ENCODE results near the gene DEPDC5.

The DEPDC5 gene

DNA sequence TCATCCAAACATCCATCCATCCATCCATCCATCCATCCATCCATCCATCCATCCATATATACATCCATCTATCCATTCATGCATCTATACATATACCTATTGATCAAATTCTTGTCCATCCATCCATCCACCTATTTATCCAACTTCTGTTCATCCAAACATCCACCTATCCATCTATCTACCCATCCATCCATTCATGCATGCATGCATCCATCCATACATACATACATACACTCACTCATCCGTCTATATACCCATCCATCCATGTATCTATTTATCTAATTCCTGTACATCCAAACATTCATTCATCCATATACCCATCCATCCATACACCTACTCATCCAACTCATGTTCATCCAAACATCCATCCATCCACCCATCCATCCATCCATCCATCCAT lies 171.2 kb downstream of the DEPDC5 start:
- no peak for DNase-seq (ENCODE audit: low read depth, low spot score)

DNA sequence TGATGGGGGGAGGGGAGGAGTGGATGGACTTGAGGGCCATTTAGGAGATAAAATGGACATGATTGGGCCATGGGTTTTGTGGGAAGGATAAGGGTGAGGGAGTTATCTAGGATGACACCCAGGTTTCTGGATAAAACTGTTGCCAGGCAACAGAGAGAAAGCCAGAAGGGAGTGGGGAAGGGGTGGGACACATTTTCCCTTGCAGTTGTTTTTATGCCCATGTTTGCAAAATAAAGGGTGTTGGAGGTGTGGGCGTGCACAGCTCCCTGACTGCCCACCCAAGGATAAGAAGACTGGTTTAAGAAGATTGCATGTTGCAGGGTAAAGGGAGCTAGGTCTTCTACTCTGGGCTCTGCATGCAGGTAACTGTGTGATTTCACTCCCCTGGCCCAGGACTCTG lies 172.2 kb downstream of the DEPDC5 start:
- DNase-seq (ENCODE audit: low read depth, low spot score) = no peak

DNA sequence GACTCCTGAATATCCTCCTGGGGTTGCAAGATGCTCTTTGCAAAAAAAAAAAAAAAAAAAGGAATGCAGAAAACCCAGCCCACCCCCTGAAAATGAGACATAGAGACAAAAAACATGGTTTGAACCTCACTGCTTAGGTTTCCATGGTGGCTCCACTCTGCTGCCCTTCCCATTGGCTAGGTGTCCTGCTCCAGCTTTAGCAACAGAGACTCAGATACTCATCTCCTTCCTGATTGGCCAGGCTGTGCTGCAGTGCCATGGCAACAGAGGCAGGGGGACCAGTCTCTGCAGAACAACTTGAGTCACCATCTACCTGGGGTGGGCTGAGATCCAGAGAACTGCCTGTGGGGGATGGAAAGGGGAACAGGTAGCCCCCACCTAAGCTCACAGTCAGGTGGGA lies 173.2 kb downstream of the DEPDC5 start:
- DNase-seq (ENCODE audit: low read depth, low spot score) = no peak

DNA sequence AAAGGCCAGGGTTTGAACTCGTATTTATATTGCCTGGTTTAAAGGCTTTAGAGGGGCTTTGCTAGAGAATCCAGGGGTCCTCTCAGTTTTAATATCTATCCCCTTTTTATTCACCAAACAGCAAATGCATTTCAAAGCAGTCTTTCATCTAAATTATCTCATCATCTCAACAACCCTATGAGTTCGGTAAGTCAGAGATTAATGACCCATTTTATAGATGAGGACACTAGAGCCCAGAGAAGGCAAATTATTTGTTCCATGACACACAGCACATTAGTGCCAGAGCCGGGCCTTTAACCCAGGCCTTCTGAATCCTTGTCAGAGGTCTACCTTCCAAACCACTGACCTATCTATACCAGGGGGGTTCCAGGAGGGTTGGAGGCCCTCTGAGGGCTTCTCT lies 173.7 kb downstream of the DEPDC5 start:
- no peak for DNase-seq (ENCODE audit: low read depth, low spot score)

DNA sequence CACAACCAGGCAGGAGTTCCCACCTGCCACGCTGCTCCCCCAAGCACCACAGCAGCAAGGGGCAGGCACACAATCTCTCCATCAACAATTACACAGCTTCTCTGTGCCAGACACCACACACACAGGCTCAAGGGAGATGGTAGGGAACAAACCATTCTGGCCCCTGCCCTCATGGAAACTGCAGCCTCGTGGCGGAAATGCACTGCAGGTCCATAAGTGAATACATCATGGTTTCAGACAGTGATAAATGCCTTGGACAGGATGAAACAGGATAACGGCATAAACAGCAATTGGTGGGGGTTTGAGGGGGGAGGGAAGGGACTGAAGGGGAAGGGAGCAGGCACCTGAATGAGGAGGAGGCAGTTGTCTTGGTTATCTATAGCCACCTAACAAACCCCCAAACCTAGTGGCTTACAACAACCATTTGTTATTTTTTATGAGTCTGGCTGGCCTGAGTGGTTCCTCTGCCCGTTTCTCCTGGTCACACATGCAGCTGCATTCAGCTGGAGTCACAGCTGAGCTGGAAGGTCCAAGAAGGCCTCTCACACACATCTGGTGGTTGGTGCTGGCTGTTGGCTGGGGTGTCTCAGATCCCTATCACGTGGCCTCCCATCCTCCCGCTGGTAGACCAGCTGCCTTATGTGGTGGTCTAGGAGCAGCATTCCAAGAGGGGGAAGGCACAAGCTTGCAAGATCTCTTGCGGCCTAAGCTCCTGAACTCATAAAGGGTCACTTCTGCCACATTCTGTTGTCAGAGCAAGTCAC lies 175.5 kb downstream of the DEPDC5 start:
- DNase-seq (ENCODE audit: low read depth, low spot score) = no peak

DNA sequence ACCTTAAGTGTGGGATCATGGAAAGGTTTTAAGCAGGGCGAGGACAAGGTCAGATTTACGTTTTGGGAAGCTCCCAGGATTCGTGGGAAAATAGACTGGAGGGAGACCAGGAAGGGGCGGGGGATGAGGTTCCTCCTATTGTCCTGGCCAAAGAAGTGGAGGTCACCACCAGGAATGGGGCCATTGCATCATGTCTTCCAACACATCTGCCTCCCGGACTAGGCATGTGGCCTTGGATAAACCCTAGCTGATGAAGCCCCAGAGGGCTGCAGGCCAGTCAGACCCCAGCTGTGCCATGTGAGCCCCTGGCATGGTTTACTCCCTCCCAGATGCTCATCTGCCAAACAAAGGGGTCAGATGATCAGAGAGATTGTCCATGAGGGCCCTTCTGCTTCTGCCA lies 179.0 kb downstream of the DEPDC5 start:
- DNase-seq (ENCODE audit: low read depth, low spot score) = no peak

DNA sequence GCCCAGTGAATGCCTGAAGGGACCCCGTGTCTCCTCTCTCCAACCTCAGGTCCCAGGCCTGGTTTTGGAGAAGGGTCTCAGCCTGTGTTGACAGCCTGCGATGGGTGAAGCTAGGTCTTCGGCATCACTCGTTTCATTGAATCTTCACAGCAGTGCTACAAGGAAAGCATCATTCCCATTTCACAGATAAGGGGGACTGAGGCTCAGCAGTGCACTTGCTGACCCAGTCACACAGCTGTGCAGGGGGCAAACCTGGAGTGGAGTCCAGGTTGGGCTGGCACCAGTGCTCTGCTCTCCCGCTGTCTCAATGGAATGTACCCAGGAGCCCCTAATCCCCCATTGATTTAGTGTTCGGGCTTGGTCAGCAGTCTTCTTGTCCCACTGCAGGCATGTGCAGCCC lies 179.6 kb downstream of the DEPDC5 start:
- DNase-seq (ENCODE audit: low read depth, low spot score) = no peak

DNA sequence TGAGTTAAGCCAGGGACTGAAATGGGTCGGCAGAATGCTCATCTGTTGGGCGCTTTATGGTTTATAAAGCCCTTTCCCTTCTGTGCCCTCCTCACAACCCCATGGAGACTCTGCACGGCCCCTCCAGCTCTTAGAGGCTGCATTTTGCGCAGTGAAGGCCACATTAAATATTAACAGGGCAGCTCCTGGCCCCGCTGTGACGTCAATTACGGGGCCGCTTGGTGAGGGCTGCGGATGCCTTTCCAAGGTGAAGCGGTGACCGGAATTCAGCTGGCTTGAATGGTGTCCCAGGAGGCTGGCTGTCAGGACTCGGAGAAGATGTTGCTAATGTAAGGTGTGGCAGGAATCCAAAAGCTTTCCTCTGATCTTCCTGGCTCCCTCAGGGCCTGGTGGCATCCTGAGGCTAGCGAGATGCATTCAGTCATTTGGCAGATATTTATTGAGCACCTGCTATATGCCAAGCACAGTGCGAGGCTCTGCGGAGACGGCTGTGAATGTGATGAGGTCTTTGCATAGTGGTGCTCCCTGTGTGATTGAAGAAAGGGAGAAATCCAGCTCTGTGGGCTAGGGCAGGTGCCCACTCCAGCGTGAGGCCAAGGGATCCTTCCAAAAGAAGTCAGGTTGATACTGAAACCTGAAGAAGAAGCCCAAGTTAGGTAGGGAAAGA lies 180.1 kb downstream of the DEPDC5 start:
- no peak for DNase-seq (ENCODE audit: low read depth, low spot score)

DNA sequence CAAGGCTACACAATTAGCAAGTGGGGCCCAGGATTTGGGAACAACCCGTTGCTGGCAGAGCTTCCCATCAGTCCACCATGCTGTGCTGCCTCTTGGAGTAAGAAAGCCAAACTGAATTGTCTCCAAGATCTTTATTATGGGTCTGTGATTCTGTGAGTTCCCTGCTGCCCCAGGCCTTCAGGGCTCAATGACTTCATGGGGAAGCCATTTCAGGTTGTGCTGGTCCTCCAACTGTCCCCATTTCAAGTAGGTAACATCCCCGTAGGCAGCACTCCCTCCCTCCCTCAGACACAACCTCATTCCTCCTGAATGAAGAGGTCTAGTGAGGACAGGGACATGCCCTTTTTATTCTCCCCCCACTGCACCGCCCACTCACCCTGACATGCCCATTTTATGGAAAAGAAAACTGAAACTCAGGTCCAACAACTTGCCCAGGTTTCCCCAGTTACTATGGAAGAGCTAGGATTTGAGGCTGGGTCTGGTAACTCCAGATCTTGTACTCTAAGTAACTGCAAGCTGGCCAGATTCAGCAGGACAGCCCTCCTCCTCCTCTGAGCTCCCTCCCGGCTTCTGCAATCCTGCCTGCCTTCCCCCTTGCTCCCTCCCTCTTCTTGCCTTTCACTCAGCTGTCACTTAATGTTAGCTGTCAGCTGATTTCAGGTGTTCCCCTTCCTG lies 182.3 kb downstream of the DEPDC5 start:
- DNase-seq (ENCODE audit: low read depth, low spot score) = no peak

DNA sequence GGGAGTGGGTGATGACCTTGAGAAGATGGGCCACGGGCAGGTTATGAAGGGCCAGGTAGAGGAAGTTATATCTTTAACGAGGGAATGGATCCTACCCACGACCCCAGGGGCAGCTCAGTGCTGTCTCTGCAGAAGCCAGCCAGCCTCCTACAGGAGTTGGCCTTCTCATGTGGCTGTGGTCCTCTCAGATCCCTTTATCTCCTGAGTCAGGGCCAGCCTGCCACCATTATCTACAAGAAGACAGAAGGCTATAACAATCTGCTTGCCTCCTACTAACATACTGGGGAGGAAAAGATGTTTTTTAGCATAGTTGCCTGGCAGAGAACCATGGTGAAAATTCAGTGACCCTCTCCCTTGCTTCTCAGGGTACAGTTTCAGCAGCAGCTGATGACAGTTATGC lies 183.5 kb downstream of the DEPDC5 start:
- no peak for DNase-seq (ENCODE audit: low read depth, low spot score)

DNA sequence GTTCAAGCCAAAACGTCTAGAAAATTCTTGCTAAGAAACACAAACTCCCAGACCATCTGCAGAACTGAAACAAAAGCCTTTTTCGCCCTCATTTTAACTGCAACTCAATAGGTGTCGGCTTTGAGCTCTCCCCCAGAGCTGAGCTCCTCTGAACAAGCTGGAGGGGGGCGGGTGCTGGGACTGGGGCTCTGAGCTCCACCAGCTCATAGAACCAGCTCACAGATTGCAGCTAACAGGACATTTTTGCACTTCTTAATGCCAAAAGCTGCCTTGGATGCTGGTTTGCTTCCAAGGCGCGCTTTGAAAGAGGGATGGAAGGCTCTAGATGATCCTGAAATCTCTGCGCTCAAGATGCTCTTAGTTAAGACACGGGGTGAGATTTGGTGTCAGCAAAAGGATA lies 184.5 kb downstream of the DEPDC5 start:
- no peak for DNase-seq (ENCODE audit: low read depth, low spot score)

DNA sequence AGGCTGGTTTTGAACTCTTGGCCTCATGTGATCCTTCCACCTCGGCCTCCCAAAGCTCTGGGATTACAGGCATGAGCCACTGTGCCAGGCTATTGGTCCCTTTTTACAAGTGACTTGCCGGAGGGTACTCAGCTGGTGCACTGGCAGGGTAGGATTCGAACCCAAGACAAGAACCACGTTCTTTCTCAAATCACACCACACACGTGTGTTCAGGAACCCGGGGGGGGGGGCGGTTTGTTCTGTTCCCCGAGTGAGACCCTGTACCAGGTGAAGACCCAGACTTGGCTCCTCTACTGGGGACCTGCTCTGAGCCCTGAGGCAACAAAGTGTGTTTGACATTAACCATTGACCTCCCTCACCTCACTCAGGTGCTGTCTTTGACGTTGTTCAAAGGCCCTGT lies 186.7 kb downstream of the DEPDC5 start:
- DNase-seq (ENCODE audit: low read depth, low spot score) = no peak

DNA sequence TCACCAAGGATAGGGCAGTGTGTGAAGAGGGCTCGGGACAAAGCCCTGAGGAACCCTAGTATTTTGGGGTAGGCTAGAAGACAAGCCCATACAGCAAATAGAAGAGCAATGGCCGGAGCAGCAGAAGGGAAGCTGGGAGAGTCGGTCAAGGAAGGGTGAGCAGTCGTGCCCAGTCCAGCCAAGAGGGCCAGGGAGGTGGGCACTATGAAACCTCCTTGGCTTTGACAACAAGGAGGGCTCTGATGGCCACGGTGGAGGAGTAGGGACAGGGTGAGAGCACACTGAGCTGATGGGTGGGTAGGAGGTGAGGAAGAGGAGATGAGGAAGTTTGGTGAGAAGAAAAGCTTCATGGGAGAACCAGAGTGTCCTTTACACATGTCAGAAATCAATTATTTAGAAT lies 188.3 kb downstream of the DEPDC5 start:
- DNase-seq (ENCODE audit: low read depth, low spot score) = no peak

DNA sequence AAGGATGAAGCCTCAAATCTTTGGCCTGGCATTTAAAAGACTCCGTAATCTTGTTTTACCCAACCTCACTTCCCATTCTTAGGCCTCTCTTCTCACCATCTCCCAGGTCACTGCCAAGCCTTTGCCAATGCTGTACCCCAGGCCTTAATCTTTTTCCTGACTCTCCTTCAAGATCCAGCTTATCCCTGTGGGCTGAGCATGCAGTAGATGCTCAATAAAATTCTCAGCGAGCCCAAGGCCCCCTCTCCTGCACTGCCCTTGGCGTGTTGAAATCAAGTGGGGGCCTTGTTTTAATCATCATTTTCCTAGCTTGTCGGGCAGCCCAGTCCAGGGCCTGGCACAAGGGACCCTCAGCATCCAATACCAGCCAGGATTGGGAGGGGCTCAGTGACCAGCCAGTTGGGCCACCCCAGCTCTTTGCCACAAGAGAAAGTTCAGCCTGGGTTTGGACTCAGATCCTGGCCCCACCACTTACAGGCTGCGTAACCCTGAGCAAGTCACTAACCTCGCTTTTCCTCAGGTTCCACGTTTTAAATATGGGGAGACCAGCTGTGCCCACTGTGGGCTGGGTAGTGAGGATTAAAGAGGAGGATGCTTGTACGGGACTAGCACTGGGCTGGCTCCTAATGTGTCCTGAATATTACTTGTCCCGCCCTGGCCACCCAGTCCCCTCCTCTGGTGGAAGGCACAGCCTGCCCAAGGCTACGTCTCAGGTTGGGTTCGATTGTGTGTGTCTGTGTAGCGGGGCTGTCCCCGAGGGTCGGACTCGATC lies 189.6 kb downstream of the DEPDC5 start:
- no peak for DNase-seq (ENCODE audit: low read depth, low spot score)

DNA sequence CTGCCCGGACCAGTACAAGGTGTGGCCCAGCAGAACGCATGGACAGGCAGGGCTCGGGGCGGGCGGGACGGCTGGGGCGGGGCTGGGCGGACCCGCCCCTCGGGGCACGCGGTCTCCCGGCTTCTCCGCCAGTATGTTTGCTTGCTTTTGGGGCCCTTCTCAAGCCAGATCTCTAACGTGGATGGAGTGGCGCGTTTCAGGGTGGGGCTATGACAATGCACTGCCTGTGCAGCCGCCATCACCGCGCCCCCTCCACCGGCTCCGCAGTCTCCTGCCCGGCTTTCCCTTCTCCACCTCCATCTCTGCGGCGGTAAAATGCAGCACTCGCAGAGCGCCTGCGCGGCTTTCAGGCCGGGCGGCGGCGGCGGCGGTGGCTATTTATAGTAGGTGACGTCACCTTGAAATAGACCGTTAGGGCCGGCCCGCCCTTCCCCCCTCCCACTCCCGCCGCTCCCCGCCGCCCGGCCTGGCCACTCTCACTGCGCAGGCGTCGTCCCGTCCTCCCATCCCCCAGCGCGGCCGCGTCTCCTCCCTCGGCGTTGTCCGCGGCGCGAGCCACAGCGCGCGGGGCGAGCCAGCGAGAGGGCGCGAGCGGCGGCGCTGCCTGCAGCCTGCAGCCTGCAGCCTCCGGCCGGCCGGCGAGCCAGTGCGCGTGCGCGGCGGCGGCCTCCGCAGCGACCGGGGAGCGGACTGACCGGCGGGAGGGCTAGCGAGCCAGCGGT lies 190.3 kb downstream of the DEPDC5 start, which contains the start of gene YWHAH:
Gene YWHAH (plus strand): TSS at position 558 of the 722 bp plus-strand sequence. CDS start 199 bp downstream, outside the sequence.
- peak; percentile 76 for DNase-seq (ENCODE audit: low read depth, low spot score)

DNA sequence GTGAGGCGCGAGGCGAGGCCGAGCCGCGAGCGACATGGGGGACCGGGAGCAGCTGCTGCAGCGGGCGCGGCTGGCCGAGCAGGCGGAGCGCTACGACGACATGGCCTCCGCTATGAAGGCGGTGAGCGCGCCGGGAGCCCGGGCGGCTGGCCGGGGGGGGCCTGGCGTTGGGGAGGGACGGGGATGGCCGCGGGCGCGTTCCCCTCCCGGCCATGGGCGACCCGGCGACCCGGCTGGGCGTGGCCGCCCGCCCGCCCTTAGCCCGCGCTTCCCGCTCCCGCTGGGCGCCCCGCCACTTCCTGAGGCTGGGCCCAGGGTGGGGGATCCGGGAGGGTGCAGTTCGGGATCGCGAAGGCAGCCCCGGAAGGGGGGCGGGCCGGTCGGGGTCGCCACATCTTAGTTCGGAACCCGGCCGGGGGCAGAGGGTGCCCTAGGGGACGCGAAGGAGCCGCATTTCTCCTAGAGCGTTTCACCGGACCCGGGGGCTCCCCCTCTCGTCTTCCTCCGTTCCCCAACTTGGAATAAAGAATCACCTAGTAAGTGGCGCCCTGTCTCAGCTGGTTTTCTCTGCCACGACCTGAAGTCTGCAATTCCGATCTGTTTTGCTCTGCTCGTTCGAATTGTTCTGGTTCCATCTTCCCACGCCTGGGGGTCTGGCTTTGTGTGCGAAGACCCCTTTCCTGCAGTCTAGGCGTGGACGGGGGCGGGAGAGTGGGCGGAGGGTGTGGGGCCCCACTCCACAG lies 191.1 kb downstream of the DEPDC5 start:
- no peak for DNase-seq (ENCODE audit: low read depth, low spot score)

DNA sequence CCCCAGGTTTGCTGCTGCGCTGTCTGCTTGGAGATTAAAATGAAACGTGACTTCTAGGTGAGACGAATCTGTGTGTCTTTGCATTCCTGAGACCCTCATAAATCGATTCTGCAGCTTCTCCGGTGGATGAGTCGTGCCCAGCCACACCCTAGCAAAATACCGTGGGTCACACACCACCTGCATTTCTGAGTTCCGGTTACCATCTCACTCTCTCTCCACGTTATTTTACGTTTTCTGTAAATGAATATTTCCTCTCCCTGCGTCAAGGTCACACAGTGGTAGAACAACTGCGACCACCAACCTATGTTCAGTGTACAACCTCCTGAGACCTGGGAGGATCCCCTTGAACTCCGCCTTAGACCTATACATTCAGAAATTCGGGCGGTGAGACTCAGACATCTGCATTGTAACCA lies 191.6 kb downstream of the DEPDC5 start:
- DNase-seq (ENCODE audit: low read depth, low spot score) = no peak

DNA sequence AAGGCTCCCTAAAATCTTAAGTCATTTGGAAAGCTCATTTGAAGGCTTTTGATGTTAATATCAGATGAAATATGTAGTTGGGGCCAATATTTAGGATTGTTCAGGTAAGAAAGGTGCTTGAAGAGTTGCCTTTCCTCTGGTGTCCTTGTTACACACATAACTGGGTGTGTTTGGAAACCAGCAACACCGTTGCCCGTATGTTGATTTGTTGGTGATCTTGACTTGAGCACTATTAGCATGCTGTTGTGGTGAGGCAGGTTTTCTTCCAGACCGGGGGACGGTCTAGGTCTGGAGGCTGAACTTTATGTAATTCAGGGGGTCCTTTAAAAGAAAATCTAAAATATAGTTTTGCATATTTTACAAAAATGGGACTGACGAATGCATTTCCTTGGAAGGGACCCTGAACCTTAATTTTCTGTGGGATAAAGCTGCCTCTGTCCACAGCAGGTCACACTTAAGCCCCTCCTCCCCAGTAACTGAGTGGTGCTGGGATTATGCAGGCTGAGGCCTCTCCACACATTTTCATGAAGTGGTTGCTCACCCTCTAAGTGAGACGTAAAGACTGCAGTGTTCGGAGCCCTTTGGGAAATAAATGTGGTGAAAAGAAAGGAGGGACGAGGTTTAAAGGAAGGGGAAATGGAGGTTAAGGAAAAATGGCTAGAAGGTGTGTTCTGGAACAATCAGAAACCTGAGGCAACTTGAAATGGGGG lies 192.3 kb downstream of the DEPDC5 start:
- DNase-seq (ENCODE audit: low read depth, low spot score) = no peak

DNA sequence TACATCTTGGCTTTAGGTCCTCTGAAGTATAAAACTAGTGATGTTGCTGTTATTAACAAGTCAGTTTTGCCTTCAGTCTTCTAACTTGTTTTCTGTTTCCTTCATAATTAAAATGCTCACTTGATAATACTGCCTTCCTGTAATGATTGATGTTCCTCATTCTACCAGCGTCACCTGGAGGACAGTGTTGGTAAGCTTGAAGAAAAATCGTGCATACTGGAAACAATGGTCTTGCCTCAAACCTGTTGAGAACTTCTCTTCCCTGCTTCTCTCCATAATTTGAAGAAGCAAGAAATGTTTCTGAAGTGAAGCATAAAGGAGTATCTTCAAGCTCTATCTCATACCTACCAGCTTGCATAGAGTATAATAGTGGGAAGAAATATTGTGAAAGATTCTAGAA lies 193.5 kb downstream of the DEPDC5 start:
- DNase-seq (ENCODE audit: low read depth, low spot score) = no peak

DNA sequence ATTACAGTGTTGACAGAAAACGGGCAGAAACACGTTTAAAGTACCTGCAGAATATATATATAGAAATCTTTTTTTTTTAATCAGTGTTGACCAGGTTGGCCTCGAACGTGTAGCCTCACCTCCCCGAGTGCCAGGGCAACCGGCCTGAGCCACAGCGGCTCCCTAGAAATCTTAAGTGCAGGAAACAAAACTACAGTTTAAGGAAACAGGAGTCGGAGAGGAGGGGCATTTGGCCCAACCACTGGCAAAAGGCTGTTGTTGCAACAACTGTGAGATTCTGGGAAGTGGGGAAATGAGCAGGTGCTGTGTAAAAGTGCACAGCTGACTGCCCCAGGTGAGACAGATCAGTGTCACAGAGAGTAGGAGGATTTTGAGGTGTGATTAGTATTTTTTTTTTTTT lies 194.2 kb downstream of the DEPDC5 start:
- no peak for DNase-seq (ENCODE audit: low read depth, low spot score)

Measured in brain pericyte (primary cell).